Ramos (cell line): ENCODE measurements around the gene STYXL1.
"Not testable (repeated sequence)": the region's sequence is repeated elsewhere in the genome, so short reads cannot be mapped to it uniquely, and the experiment has no call there.

Source experiments
- in situ Hi-C: fragments of 300-500 bp; cut with MboI; formaldehyde crosslinking; loops from one replicate; pipeline ENCODE4 v1.14.3; 2022; ENCODE audit warnings: low sequenced_read_pairs; ENCODE audit not compliant: unreplicated experiment

STYXL1 gene

GRCh38 chr7:76047811-76048667 lies at the start of gene STYXL1, which contains the start of gene MDH2:
Gene STYXL1, minus strand, starts transcription at chr7:76048000. Its CDS starts 17,477 bp downstream, at chr7:76030523.
Gene MDH2, plus strand, starts transcription at chr7:76048106. Its CDS starts 55 bp downstream, at chr7:76048161.
- in situ Hi-C loops = no loop called here

- in situ Hi-C loops = no loop called here
These were observed 48.1 kb upstream of the STYXL1 start for GRCh38 chr7:76095908-76096307.

GRCh38 chr7:76094326-76094725 lies 46.5 kb upstream of the STYXL1 start:
- in situ Hi-C loops = not testable (repeated sequence)

GRCh38 chr7:76093531-76093930 lies 45.7 kb upstream of the STYXL1 start:
- in situ Hi-C loops = not testable (repeated sequence)

GRCh38 chr7:76091506-76091905 lies 43.7 kb upstream of the STYXL1 start:
- in situ Hi-C loops = no loop called here

GRCh38 chr7:76089865-76090475 lies 42.2 kb upstream of the STYXL1 start:
- in situ Hi-C loops = no loop called here

GRCh38 chr7:76087362-76087791 lies 39.6 kb upstream of the STYXL1 start:
- in situ Hi-C loops = not testable (repeated sequence)

- in situ Hi-C loops = no loop called here
These were observed 38.3 kb upstream of the STYXL1 start for GRCh38 chr7:76086070-76086469.

GRCh38 chr7:76084115-76084514 lies 36.3 kb upstream of the STYXL1 start:
- in situ Hi-C loops = not testable (repeated sequence)

- in situ Hi-C loops = no loop called here
These were observed 32.4 kb upstream of the STYXL1 start for GRCh38 chr7:76080204-76080603.

GRCh38 chr7:76077435-76077834 lies 29.6 kb upstream of the STYXL1 start:
- in situ Hi-C loops = no loop called here

GRCh38 chr7:76076995-76077394 lies 29.2 kb upstream of the STYXL1 start:
- in situ Hi-C loops = no loop called here

GRCh38 chr7:76074972-76075370 lies 27.2 kb upstream of the STYXL1 start:
- in situ Hi-C loops = no loop called here

GRCh38 chr7:76074306-76074971 lies 26.6 kb upstream of the STYXL1 start:
- in situ Hi-C loops = no loop called here

GRCh38 chr7:76073335-76073990 lies 25.7 kb upstream of the STYXL1 start:
- in situ Hi-C loops = no loop called here

- in situ Hi-C loops = no loop called here
These were observed 24.7 kb upstream of the STYXL1 start for GRCh38 chr7:76072243-76073148.

GRCh38 chr7:76071316-76072242 lies 23.8 kb upstream of the STYXL1 start:
- in situ Hi-C loops = no loop called here

GRCh38 chr7:76069238-76069638 lies 21.4 kb upstream of the STYXL1 start:
- in situ Hi-C loops = no loop called here
